Measurements from ENCODE around the gene SLC2A9. TPM values are rescaled to one million over a fixed set of nuclear protein-coding genes. Genes with fewer than 3 reads are reported as not detected.

The SLC2A9 gene
- total RNA-seq, 1 experiment from 2014 or later = 3.5 TPM

- Histone ChIP-seq H3K4me3 (ENCODE audit: low read depth in 2 of 2, low read length in 2 of 2) (no peak overlapping the region), H3K9me3 (ENCODE audit: control insufficient read depth, insufficient read depth, low read depth, low read length) (no peaks in the 10 kb centered on the region), H3K27ac (ENCODE audit: low read length) (no peak overlapping the region), H3K4me1 (ENCODE audit: control insufficient read depth, insufficient read depth, low read length) (no peaks in the 10 kb centered on the region), H3K27me3 (ENCODE audit: control insufficient read depth, insufficient read depth, low read length) (no peaks in the 10 kb centered on the region), H3K36me3 (ENCODE audit: control insufficient read depth, insufficient read depth, low read length) (no peaks in the 10 kb centered on the region)
- in situ Hi-C loops (cut with HindIII; ENCODE audit: low pct_unique_long_range_greater_than_20kb, low sequenced_read_pairs) = no loop called here
- no peak for TF ChIP-seq POLR2AphosphoS5 (IDR thresholded peaks at IDR 0.05; ENCODE audit: low read depth, low read length)
- TF ChIP-seq SIN3A (IDR thresholded peaks at IDR 0.05; ENCODE audit: borderline replicate concordance, insufficient read depth, low read depth, low read length) = no peak
- no peak for TF ChIP-seq TCF7L2 (IDR thresholded peaks at IDR 0.05; ENCODE audit: low read depth, low read length)
- no peak for TF ChIP-seq REST (IDR thresholded peaks at IDR 0.05; ENCODE audit: insufficient read depth in 1 of 2, low read depth in 2 of 2, low read length in 1 of 2)
- TF ChIP-seq CTCF (IDR thresholded peaks at IDR 0.05) = no peak
- ChIA-PET POLR2A (no interaction called here), CTCF (no interaction called here)
- ATAC-seq (no peak), DNase-seq (ENCODE audit: low read depth, low spot score) (no peak)
- intact Hi-C loops (cut with micrococcal nuclease; ENCODE audit: unreplicated experiment) = no loop called here
- BruUV-seq (replicated peaks) = no TSS peak
Observed at GRCh38 chr4:9919047-9919446, 102.2 kb downstream of the SLC2A9 start.

DNA sequence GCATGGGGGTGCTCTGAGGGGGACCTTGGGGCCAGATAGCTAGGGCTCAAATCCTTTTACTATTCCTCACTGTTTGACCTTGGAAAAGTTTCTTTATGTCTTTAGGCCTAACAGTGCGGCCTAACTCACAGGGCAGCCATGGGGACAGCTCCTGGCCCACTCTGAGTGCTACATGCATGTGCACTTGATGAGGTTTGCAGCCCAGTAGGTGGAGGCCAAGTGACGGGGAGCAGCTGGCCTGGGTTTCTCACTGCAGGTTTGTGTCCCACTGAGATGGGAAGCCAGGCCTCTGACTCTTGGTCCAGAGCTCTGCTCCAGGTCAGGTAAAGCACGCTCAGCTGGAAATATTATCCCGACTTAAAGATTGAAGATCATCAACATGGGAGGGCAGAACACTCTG lies 102.8 kb downstream of the SLC2A9 start:
- DNase-seq (ENCODE audit: low read depth, low spot score) (no peak), ATAC-seq (no peak)
- in situ Hi-C loops (cut with HindIII; ENCODE audit: low pct_unique_long_range_greater_than_20kb, low sequenced_read_pairs) = no loop called here
- no peaks in the 10 kb centered on the region for H3K27me3 ChIP-seq (ENCODE audit: control insufficient read depth, insufficient read depth, low read length)
- H3K4me1 ChIP-seq (ENCODE audit: control insufficient read depth, insufficient read depth, low read length) = no peaks in the 10 kb centered on the region
- intact Hi-C loops (cut with micrococcal nuclease; ENCODE audit: unreplicated experiment) = no loop called here
- no peak overlapping the region for H3K27ac ChIP-seq (ENCODE audit: low read length)
- H3K36me3 ChIP-seq (ENCODE audit: control insufficient read depth, insufficient read depth, low read length) = no peaks in the 10 kb centered on the region
- H3K4me3 ChIP-seq (ENCODE audit: low read depth in 2 of 2, low read length in 2 of 2) = no peak overlapping the region
- ChIA-PET CTCF (no interaction called here), POLR2A (no interaction called here)
- TF ChIP-seq TCF7L2 (IDR thresholded peaks at IDR 0.05; ENCODE audit: low read depth, low read length) (no peak), CTCF (IDR thresholded peaks at IDR 0.05) (no peak), SIN3A (IDR thresholded peaks at IDR 0.05; ENCODE audit: borderline replicate concordance, insufficient read depth, low read depth, low read length) (no peak), REST (IDR thresholded peaks at IDR 0.05; ENCODE audit: insufficient read depth in 1 of 2, low read depth in 2 of 2, low read length in 1 of 2) (no peak)
- H3K9me3 ChIP-seq (ENCODE audit: control insufficient read depth, insufficient read depth, low read depth, low read length) = no peaks in the 10 kb centered on the region
- no TSS peak for BruUV-seq (replicated peaks)

Data from Panc1 (cell line).